ENCODE data around the gene MYLK2.
A peak's percentile ranks its signal among the peaks of the same experiment; 100 is the strongest.

Gene MYLK2

DNA sequence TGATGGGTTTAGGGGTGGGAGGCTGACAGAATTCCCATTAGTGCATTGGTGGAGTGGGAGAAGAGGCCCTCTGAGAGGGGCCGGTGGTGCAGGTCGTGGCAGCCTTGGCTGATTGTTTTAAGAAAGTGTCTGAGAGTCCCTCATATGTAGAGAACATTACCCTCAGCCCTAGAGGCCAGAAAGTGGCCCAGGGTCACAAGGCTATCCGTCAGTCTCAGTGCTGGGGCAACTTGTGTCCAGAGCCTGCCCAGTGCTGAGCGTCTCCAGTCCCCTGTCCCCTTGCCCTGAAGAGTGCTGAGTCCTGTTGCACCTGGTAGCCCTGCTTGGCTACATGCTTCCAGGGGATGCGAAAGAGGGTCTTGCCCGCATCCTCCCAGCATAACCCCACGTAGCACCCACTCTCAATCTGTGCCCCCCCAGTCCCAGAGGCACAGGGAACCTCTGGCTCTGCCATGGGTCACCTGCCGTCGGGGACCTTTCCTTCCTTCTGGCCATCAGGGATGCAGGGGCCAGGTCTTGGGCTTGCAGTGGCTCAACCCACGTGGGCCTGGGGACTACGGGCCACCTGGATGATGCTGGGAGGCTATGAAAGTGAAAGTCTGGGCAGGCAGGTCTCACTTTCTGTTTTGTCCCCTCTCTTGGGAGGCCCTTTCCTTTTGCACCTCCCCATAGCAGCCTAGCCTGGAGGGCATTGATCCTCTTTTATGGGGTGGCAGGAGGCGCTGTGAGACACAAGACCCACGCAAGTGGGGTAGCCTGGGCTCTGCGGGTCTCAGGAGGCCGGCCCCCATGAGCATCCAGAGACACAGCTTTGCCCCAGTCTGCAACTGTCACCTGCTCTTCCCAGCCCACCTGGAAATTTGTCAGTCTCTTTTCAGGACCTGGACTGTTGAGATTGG lies 39.0 kb downstream of the MYLK2 start:
- DNase-seq: no peak

- no peak for DNase-seq
Measured at GRCh38 chr20:31858760-31859083, 39.6 kb downstream of the MYLK2 start.

DNA sequence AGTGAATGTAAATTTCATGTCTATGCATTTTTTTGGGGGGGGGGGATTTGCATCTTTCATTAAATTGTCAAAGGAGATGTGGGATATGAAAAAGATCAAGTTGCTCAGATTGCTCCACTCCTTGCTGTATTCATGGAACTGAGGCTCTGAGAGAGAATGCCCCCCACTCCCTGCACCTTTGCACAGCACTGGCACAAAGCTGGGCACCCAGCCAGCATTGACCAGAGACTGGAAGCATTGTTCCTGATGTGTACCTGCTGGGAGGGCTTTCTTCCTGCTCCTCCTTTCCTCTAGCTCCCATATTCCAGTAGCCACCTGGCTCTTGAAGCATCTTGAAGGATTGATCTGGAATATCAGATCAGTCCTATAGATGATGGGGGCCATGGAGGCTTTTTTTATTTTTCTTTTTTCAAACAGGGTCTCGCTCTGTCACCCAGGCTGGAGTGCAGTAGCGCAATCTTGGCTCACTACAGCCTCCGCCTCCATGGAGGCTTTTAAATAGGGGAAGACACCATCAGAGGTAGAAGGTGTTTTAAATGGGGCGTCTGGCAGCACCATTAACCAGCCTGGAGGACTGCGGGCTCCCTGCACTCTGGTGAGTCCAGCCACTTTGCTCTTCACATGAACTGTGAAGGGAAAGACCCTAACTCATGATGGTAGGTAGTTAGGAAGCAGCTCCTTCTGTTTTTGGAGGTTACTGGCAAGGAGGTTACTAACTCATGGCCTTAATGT lies 40.3 kb downstream of the MYLK2 start:
- no peak for DNase-seq

DNA sequence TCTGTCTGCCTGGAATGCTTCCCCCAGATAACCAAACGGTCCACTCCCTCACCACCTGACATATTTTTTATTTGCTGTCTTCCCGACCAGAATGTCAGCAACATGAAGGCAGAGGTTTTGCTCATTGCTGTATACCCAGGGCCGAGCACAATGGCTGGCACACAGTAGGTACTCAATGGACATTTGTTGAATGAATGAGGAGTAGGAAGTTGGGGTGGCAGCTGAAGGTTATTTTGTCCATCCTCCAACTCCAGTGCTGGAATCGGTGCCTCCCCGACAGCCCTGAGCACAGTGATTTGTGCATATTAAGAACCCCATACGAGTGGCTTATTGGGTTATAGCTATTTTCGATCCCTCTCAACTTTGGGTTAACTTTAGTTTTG lies 40.8 kb downstream of the MYLK2 start:
- no peak for DNase-seq

DNA sequence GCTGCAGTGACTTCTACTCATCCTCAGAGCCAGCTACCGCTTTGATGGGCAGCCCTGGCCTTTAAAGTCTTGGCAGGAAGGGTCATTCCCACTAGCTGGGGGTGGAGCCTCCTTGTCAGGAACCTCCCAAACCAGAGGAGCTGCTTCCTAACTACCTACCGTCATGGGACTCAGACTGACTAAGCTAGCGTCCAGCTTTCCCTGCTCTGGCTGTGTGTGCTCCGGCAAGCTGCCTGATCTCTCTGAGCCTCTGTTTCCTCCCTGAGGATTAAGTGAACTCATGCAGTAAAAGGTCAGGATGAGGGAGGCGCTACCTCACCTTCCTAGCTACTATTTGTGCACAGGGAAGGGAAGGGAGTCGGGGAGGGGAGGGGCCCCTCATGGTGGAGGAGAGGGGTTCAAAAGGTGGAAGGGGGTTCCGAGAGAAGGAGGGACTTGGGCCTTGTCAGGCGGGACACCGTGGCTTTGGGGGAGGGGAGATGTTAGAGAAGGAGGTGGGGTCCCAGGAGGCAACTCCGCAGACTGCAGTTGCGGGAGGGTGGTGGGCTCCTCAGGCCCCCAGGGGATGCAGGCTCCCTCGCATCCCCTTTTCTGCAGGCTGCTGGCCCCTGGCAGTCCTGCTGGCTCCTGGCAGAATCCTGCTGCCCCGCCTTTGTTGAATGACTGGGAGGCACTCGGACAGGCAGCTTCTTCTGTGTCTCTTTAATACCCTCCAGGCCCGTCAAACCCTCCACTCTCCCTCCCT lies 41.4 kb downstream of the MYLK2 start:
- DNase-seq: no peak

GRCh38 chr20:31861135-31861384 lies 41.9 kb downstream of the MYLK2 start:
- DNase-seq: no peak

GRCh38 chr20:31861385-31862156 lies 42.4 kb downstream of the MYLK2 start:
- DNase-seq: peak in 3 of 14 donors; percentile 6 to 56 (median 17)

GRCh38 chr20:31862157-31862470 lies 43.0 kb downstream of the MYLK2 start:
- DNase-seq: no peak

- no peak for DNase-seq
Measured at GRCh38 chr20:31862506-31862905, 43.4 kb downstream of the MYLK2 start.

- DNase-seq: no peak
Measured at GRCh38 chr20:31863296-31864085, 44.3 kb downstream of the MYLK2 start.

DNA sequence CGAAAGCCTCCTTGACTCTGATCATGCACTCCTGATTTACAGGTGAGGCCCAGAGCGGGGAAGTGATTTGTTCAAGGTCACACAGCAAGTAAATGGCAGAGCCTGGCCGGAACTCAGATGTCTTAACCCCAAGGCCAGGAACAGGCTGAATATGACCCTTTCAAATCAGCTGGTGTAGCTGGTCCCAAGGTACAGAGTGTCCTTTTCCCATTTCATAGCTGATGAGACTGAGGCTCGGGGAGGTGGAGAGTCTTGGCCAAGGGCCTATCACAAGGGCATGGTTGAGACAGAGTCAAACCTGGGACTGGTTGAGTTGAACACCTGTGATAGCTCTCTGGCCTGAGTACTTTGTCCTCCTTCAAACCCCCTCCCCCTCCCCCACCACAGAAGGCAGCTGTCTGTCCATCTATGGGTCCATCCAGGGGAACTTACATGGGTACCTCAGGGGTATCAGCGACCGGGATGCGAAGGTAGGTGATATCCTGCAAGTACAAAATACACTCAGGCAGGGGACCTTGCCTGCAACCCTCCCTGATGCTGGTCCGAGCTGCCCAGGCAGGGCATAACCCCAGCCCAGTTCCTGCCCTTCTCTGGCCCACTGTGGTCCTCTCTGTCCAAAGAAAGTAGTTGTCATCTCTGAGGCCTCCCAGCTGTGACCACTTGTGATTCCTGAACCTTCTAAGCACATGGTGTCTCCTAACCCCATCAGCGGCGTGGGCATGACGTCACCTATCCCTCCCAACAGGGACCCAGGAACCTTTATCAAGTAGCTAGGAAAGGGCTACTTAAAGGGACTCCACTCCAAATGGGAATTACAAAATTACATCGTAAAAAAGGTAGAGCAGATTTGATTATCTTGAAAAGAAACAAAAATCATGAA lies 45.6 kb downstream of the MYLK2 start:
- DNase-seq: no peak

DNA sequence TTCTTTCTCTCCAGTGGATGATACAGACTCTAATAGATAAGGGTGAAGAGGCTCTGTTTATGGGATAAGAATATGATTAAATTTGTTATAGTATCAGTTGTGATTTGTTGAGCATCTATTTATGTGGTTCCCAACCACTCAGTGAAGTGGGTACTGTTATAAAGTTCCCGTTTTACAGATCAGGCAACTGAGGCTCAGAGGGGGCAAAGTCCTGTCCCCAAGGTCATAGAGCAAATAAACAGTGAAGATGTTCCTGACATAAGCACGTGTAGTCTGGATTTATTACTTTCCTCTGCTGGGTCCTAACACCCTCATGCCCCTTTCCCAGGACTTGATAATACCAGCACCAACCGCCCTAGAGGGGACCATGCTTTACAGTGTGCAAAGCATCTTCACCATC lies 47.1 kb downstream of the MYLK2 start:
- no peak for DNase-seq

GRCh38 chr20:31868853-31869672 lies 49.9 kb downstream of the MYLK2 start:
- peak in 1 of 14 donors; percentile 28 for DNase-seq

DNA sequence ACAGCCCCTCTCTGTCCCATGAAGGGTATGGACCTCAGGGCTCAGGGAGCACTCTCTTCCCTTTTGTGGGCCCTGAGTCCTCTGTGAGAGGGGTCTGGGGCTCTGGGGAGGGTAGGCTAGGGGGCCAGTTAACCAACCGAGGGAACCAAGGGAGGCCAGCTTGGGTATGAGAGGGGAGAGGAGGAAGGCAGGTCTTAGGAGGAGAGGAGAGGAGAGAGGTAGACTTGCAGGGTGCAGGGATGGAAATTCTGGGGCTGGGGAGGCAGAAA lies 50.5 kb downstream of the MYLK2 start:
- DNase-seq: no peak

GRCh38 chr20:31869942-31870725 lies 51.0 kb downstream of the MYLK2 start, which contains the start of the genes DUSP15 and TTLL9:
TSS of gene DUSP15 (minus strand) at chr20:31870527. CDS start at chr20:31870337, 190 bp downstream.
TSS of gene TTLL9 (plus strand) at chr20:31870634. CDS start at chr20:31871127, 493 bp downstream.
- DNase-seq: peak in 13 of 14 donors; percentile 37 to 87 (median 76)

DNA sequence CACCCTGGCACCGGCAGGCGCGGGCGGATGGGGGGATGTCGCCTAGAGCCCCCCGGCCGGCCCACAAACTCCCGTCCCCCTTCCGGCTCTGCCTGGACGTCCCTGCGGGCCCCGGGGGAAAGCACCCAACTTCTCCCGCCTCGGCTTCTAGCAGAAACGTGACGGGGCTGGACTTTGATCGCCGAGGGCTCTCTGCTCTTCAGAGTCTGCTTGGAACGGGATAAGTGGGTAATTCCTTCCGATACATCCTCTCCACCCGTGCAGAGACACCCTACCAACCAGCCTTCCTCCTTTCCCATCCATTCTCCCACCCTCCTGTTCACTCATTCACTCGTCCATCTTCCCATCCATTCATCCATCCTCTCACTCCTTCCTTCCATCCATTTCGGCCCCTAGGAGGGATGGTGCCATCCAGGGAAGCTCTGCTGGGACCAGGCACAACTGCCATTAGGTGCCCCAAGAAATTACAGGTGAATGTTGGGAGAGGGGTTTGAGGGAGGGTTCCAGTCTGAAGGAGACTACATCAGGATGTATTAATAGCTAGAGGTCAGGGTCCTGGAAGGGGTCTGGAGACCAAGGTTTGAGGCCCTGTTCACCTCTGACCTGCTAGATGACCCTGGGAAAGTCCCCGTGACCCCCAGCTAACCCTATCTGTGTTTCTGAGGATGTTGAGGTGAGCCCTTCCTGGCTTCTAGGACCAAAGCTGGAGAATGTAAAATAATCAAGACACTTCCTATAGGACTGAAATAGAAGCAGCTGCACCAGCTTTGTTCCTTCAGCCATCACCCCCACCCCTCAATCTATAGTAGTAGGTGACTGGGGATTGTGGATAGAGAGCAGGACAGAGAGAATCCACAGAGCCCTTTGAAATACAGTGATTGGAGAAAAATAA lies 51.8 kb downstream of the MYLK2 start:
- DNase-seq: peak in 3 of 14 donors; percentile 37 to 62 (median 44)

DNA sequence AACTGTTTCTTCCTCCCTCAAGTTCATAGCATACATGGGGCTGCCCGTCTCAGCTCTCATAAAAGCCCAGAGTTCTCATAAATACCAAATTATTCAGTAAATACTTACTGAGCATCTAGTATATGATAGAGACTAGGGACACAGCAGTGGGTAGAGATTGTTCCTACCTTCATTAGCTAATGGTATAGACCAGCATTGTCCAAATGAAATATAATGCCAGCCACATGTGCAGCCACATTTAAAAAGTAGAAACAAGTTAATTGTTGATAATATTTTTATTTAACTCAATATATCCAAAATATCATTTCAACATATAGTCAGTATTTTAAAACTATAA lies 52.4 kb downstream of the MYLK2 start:
- no peak for DNase-seq

- DNase-seq: no peak
Measured at GRCh38 chr20:31872406-31872805, 53.2 kb downstream of the MYLK2 start.

Measured in C1 segment of cervical spinal cord (tissue), 14 donors.